Stomach (tissue), 9 donors: Measurements from ENCODE around the gene CLEC16A. TPM values are rescaled to one million over a fixed set of nuclear protein-coding genes. Genes with fewer than 3 reads are reported as not detected.

Source experiments
- DNase-seq, 2 donors: peaks; one replicate each; pipeline versions ENCODE4 v3.0.0 to v3.0.0-alpha.2; 2013 to 2019
- H3K27ac ChIP-seq, 5 donors: fragments of 200-600 bp in 4 of 5; sonication (generic) in 4 of 5; one replicate each; pipeline ENCODE4 v1.5.1; 2013 to 2019; ENCODE audit warnings: mild to moderate bottlenecking in 1 of 5, moderate library complexity in 1 of 5
- H3K27me3 ChIP-seq, 3 donors: fragments of 200-600 bp; sonication (generic); one replicate each; pipeline ENCODE4 v1.5.1; 2017 to 2019; ENCODE audit warnings: mixed run types in 1 of 3
- H3K36me3 ChIP-seq, 4 donors: fragments of 200-600 bp; sonication (generic); 1 replicate in 3 of 4; 2 replicates in 1 of 4; pipeline ENCODE4 v1.5.1; 2016 to 2019
- H3K4me1 ChIP-seq, 4 donors: fragments of 200-600 bp; sonication (generic); one replicate each; pipeline ENCODE4 v1.5.1; 2016 to 2019
- H3K4me3 ChIP-seq, 4 donors: fragments of 200-600 bp; sonication (generic) in 3 of 4; one replicate each; pipeline ENCODE4 v1.5.1; 2016 to 2019; ENCODE audit warnings: mild to moderate bottlenecking in 1 of 4
- H3K9me3 ChIP-seq, 4 donors: fragments of 200-600 bp; sonication (generic); one replicate each; pipeline ENCODE4 v1.5.1; 2016 to 2019
- EP300 ChIP-seq: sonication (generic); formaldehyde crosslinking; IDR thresholded peaks from one replicate; pipeline ENCODE4 v1.6.1; 2017; ENCODE audit warnings: antibody characterized with exemption
- POLR2A ChIP-seq, 4 donors: fragments of 450-650 bp; IDR thresholded peaks; one replicate each; pipeline ENCODE4 v1.6.1; 2016; ENCODE audit warnings: antibody characterized with exemption in 4 of 4, control low read depth in 2 of 4, mild to moderate bottlenecking in 1 of 4, moderate library complexity in 1 of 4
- POLR2AphosphoS5 ChIP-seq, 3 donors: sonication (generic); formaldehyde crosslinking; IDR thresholded peaks; one replicate each; pipeline ENCODE4 v1.6.1; 2016; ENCODE audit warnings: antibody characterized with exemption in 3 of 3
- WGBS, 5 donors: extraction: QIAGEN DNeasy Blood & Tissue Kit in 3 of 5; methylation state at CpG; one replicate each; pipeline versions ENCODE4 v1.1.5 to v1.1.7; 2013 to 2018; 5-methylcytosine and 5-hydroxymethylcytosine counted together
- intact Hi-C: fragments of 100-400 bp; cut with DNase I; formaldehyde crosslinking; loops from one replicate; pipeline ENCODE4 v1.15.1; 2023; ENCODE audit warnings: low total_unique reads
- polyA plus RNA-seq, 3 donors: library from polyadenylated mRNA; stranded (reverse); fragments of 200-250 nt; gene quantifications; one replicate each; pipeline ENCODE4 v1.2.3, GENCODE V29; 2013
- total RNA-seq, 5 donors: library from RNA; depleted of rRNA; stranded (reverse); fragments of >200 nt; gene quantifications; one replicate each; pipeline versions ENCODE4 v1.1.0 to v1.2.3, GENCODE V29; 2014 to 2016
- TF ChIP-seq, protein P1 (sequence below), 7 experiments: fragments of 450-650 bp in 4 of 7; fragments of 200-600 bp in 3 of 7; sonication (generic) in 3 of 7; IDR thresholded peaks; one replicate each; pipeline ENCODE4 v1.5.1; 2016 to 2019; ENCODE audit warnings: antibody characterized with exemption in 7 of 7, control low read depth in 2 of 7, mild to moderate bottlenecking in 1 of 7
- donor health status: healthy with polysubstance abuse.
- donor health status: Bipolar disorder and iron deficiency.
- donor health status: healthy.

The CLEC16A gene
- total and polyA plus RNA-seq, 8 donors = 5.8 to 176 (median 21.8) TPM

DNA sequence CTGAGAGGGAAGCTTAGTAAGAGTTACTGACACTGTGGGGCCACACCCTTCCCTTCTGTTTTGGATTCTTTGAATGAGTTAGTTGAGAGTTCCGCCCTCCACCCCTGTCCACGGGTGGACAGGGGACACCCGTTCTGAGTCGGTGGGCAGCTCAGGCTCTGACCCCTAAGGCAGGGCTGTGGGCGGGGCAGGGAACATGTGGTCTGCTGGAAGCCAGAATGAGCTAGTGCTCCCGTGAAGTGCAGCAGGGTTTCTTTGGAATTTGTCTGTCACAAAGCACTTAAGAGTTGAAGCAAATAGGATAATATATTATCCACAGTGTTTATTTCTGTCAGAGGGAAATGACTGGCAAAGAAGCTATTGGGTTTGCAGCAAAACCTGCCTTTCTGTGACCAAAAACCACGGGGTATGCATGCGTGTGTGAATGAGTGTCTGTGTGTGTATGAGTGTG, 90.1 kb downstream of the CLEC16A start:
- 47 to 75% (median 62%) methylated on average over 2 to 8 of the region's 8 CpGs for WGBS, 5 donors
- Histone ChIP-seq H3K36me3 (peaks cover 10 to 67% (median 54%) of the 10 kb centered on the region in 4 donors), H3K27me3 (no peaks in the 10 kb centered on the region), H3K27ac (peak overlapping the region in 4 of 5 donors; percentile 34 to 82 (median 69)), H3K9me3 (no peaks in the 10 kb centered on the region), H3K4me3 (no peak overlapping the region), H3K4me1 (peaks cover 5 to 43% (median 19%) of the 10 kb centered on the region in 4 donors)
- intact Hi-C loops = no loop called here
- TF ChIP-seq POLR2A (IDR thresholded peaks at IDR 0.05) (no peak), POLR2AphosphoS5 (IDR thresholded peaks at IDR 0.05) (no peak), EP300 (no peak)
- TF ChIP-seq, protein P1, sequence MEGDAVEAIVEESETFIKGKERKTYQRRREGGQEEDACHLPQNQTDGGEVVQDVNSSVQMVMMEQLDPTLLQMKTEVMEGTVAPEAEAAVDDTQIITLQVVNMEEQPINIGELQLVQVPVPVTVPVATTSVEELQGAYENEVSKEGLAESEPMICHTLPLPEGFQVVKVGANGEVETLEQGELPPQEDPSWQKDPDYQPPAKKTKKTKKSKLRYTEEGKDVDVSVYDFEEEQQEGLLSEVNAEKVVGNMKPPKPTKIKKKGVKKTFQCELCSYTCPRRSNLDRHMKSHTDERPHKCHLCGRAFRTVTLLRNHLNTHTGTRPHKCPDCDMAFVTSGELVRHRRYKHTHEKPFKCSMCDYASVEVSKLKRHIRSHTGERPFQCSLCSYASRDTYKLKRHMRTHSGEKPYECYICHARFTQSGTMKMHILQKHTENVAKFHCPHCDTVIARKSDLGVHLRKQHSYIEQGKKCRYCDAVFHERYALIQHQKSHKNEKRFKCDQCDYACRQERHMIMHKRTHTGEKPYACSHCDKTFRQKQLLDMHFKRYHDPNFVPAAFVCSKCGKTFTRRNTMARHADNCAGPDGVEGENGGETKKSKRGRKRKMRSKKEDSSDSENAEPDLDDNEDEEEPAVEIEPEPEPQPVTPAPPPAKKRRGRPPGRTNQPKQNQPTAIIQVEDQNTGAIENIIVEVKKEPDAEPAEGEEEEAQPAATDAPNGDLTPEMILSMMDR (IDR thresholded peaks at IDR 0.05) = no peak
- DNase-seq = peak in 1 of 2 donors; percentile 60

DNA sequence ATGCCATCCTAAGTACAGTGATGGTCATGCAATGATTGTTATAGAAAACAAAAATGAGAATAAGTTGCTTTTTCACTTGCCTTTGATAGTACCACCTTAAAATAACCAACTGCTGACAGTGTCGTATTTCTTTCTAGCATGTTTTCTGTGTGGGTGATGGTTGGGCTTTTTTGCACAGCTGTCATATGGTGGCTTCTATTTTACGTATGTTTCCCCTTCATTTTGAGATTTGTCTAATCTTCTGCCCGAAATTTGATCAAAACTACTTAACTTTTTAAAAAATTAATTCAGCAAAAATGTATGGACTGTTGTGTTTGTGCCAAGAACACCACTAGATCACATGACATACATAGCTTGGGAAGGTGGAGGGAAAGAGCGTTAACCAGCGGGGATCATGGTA, 90.7 kb downstream of the CLEC16A start:
- Histone ChIP-seq H3K4me1 (peaks cover 5 to 43% (median 19%) of the 10 kb centered on the region in 4 donors), H3K27me3 (no peaks in the 10 kb centered on the region), H3K36me3 (peaks cover 15 to 68% (median 57%) of the 10 kb centered on the region in 4 donors), H3K27ac (peak overlapping the region in 3 of 5 donors; percentile 34 to 82 (median 75)), H3K9me3 (no peaks in the 10 kb centered on the region), H3K4me3 (no peak overlapping the region)
- TF ChIP-seq POLR2AphosphoS5 (IDR thresholded peaks at IDR 0.05) = no peak
- TF ChIP-seq, protein P1 (IDR thresholded peaks at IDR 0.05) = no peak
- no peak for TF ChIP-seq EP300
- no peak for TF ChIP-seq POLR2A (IDR thresholded peaks at IDR 0.05)
- DNase-seq = no peak
- intact Hi-C loops = no loop called here
- WGBS, 5 donors = 93 to 97% (median 95%) methylated on average over 5 of the region's 5 CpGs

DNA sequence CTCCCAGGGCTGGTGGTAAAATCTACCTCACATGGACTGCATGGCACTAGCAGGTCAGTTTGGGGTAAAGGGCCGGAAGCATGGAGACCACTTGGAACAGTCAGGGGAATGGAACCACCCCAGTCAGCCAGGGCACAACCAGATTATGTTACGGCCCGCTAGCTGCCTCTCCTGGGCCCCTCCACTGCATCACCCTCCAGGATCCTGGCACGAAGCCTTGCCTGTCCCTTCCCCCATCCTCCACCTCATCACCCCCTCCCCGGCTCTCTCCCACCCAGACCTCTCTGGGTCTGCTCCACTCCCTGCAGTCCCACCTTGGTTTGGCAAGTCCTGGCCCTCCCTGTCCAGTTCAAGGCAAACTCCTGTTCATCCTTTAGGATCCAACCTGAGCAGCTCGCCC, 91.7 kb downstream of the CLEC16A start:
- H3K4me3 ChIP-seq = no peak overlapping the region
- intact Hi-C loops = no loop called here
- peak in 1 of 2 donors; percentile 15 for DNase-seq
- no peaks in the 10 kb centered on the region for H3K9me3 ChIP-seq
- 96 to 100% (median 98%) methylated on average over 6 of the region's 6 CpGs for WGBS, 5 donors
- no peaks in the 10 kb centered on the region for H3K27me3 ChIP-seq
- peak overlapping the region in 1 of 5 donors; percentile 82 for H3K27ac ChIP-seq
- peaks cover 19 to 68% (median 62%) of the 10 kb centered on the region in 4 donors for H3K36me3 ChIP-seq
- H3K4me1 ChIP-seq = peaks cover 5 to 43% (median 19%) of the 10 kb centered on the region in 4 donors
- TF ChIP-seq EP300 (no peak), POLR2AphosphoS5 (IDR thresholded peaks at IDR 0.05) (no peak), POLR2A (IDR thresholded peaks at IDR 0.05) (no peak)
- TF ChIP-seq, protein P1 (IDR thresholded peaks at IDR 0.05) = no peak

DNA sequence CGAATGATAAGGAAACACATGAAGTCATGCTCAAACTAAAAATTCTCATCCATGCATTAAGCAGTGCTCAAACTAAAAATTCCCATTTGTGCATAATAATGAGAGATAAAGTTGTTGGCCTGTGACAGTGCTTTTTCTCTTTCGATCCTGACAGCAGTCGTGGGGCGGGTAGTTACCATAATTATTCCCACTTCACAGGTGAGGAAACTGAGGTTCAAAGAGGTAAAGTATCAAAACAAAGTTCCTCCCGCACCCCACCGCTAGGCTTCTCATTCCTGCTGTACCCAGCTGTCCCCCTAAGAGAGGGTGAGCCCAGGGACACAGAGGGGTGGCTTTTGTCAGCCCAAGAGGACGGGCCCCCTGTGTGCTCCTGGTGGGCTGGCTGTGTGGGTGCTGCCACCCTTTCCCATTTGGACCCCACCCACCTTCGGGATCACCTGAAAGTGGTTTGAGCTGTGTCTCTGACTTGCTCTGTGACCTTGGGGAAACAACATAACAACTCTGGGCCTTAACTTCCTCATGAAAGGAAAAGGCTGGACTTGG, 92.6 kb downstream of the CLEC16A start:
- no peak overlapping the region for H3K27ac ChIP-seq
- no peak overlapping the region for H3K4me3 ChIP-seq
- DNase-seq = no peak
- WGBS, 5 donors = 87 to 99% (median 95%) methylated on average over 8 of the region's 8 CpGs
- peaks cover 5 to 37% (median 19%) of the 10 kb centered on the region in 4 donors for H3K4me1 ChIP-seq
- TF ChIP-seq, protein P1 (IDR thresholded peaks at IDR 0.05) = no peak
- no peak for TF ChIP-seq POLR2A (IDR thresholded peaks at IDR 0.05)
- no peak for TF ChIP-seq POLR2AphosphoS5 (IDR thresholded peaks at IDR 0.05)
- no peak for TF ChIP-seq EP300
- H3K9me3 ChIP-seq = no peaks in the 10 kb centered on the region
- intact Hi-C loops = no loop called here
- H3K27me3 ChIP-seq = no peaks in the 10 kb centered on the region
- peaks cover 21 to 69% (median 64%) of the 10 kb centered on the region in 4 donors for H3K36me3 ChIP-seq
